Stimulated activated CD4-positive, alpha-beta T cell treated with anti-CD3 and anti-CD28 coated beads, Interleukin-15, amount 100 ng/mL, for 1 hour (primary cell): ENCODE results near the gene TBXAS1.

Experiments
- DNase-seq, 2 donors: peaks; one replicate each; pipeline ENCODE4 v3.0.0-alpha.2; 2020; ENCODE audit warnings: low read depth in 1 of 2, low spot score in 1 of 2

TBXAS1 gene

DNA sequence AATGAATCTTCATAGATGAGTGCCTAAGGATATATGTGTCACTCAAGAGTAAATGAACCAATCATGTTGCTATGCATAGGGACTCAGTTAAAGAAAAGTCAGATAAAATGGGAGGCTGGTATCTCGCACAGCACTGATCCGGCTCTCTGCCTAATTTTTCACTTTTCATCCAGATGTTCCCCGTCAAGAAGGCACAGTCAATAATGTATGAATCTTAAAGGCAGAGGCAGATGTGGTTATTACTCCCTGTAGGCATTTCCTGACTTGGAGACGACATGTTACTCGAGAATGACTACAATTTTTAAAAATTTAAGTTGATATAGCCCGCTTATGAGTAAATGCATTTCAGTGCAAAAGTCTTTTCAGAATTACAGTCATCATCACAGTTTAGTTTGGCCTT, 113.6 kb downstream of the TBXAS1 start:
- DNase-seq = no peak

DNA sequence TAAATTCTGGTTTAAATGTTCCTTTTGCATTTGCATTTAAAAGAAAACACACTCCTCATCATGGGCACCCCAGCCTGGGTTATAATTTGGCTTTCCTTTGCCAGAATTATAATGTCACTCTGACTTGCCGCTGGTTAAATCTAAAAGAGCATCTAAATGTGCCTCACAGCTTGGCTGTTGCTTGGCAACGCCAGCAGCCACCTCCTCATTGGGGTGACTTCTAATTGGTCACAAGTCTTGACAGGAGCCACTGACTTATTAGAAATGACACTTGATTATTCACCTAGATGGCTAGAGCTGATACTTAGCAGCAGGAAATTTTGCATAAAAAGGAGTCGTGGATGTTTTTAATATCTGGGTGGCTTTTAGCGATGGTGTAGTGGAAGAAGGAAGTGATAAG, 114.3 kb downstream of the TBXAS1 start:
- DNase-seq = no peak

DNA sequence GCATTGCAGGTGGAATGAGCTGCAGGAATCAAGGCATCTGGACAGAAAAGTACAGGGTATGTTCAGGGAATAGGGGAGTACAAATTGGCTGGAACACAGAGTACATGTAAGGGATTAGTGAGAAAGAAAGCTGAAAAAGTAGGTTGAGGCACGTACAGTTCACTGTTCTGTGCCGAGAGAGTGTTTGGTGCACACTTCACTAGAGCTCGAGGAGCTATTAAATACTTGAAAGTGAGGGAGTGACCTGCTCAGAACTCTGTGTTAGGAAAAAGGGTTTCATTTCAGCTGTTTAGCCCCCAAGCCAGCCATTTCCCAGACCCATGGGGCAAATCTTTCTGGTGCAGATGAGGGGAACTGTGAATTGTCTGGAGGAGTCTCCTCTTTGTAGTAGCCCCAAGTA, 115.2 kb downstream of the TBXAS1 start:
- no peak for DNase-seq

DNA sequence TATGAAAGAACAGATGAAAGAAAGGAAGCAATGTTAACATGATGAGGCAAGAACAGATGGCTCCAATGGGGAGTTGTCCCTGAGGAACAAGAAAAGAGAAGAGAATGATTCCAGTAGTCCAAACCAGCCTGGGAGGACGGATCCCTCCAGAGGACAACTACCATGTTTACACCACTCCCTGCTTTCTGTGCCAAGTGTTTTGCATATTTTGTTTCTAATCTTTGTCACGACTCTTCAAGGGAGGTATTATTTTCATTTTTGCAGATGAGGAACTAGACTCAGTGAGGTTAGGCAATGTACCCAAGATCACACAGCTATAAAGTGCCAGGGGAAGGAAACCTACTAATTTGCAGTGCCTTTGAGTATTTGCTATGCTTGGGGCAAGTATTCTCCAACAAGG, 117.5 kb downstream of the TBXAS1 start:
- no peak for DNase-seq

DNA sequence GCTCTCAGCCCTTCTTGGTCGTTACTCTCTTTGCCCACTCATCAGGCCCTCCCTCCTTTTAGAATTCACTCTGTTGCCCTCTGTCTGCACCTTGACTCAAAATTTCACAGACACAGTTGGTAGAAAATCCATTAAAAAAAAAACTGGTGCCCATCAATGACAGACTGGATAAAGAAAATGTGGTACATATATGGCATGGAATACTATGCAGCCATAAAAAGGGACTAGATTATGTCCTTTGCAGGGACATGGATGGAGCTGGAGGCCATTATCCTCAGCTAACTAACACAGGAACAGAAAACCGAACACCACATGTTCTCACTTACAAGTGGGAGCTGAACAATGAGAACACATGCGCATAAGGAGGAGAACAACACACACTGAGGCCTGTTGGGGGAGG, 118.0 kb downstream of the TBXAS1 start:
- no peak for DNase-seq

DNA sequence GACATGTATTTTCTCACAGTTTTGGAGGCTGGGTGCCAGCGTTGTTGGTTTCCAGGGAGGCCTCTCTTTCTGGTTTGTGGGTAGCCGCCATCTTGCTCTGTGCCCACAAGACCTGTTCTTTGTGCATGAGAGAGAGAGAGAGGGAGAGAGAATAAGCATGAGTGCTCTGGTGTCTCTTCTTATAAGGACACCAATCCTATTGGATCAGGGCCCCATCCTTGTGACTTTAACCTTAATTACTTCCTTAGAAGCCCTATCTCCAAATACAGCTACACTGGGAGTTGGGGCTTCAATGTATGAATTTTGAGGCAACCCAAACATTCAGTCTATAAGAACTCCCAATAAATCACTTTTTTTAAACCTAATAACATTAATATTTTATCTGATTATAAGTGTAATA, 119.1 kb downstream of the TBXAS1 start:
- DNase-seq = no peak

DNA sequence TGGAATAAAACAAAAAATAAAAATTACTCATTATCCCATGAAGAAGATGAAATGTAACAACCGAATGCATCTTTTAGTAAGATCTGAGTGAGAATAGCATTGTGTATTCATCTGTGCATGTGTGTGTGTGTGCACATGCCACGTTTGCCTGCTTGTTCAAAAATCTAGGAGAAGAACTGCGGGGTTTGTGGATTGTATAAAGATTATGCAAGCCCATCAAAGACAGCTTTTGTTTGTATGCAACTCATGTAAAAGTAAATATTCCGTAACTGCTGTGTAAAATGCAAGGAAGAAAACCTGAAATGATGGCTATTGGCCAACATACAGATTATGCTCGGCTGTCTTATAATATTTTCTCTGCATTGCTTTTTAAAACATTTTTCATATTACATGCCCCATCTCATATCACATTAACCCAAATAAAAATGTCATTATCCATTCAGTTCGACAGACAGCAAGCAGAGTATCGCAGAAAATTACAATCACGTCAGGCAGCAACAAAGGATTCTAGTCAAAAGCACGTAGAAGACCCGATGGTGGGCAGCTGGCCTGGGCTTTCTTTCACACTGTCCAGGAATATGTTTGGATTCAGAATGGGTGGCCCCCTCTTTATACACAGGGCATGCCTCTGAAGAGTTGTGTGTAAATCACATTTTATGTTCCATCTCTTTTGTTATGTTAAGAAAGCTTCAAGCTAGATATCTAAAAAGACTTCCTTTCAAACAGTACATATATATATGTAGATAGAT, 119.7 kb downstream of the TBXAS1 start:
- no peak for DNase-seq

DNA sequence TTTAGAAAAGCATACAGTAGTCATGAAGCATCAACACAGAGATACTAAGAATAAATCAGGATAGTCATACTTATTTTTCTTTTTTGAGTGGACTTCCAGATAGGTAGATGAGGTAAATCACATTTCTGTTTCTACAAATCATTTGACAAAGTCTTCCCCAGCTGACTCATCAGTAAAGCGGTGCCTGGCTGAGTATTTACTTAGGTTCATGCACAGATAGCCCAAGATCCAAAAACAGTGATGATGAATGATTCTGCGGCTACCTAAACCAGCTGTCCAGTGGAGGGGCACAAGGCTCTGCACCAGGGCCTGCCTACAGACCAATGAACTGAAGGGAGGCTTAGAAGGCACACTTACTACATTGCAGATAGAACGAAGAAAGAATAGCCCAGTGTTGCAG, 120.6 kb downstream of the TBXAS1 start:
- DNase-seq = no peak

DNA sequence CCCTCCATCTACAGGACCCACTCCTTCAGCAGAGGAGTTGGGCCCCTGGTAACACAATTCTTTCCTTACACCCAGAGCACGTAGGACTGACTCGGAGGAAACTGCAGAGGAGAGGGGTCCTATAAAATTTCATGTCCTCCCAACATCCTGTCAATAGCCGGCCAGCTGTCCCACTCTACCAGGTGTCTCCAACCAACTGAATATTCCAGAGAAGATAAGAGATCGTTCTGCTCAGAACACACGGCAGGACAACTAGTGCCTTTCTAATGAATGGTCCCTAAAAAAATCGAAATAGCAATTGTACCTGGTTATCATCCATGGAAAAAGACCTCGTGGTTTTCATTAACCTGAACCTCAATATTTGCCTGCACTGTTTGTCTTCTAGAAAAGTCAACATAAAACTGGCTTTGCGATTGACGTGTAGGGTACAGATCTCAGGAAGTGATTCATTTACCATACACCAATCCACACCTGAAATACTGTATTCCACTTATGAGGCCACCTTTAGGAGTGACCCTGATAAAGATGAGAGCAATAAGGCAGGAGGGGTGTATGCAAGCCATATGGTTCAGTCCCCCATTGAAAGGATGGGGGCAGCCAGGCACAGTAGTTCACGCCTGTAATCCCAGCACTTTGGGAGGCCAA, 121.9 kb downstream of the TBXAS1 start:
- no peak for DNase-seq

DNA sequence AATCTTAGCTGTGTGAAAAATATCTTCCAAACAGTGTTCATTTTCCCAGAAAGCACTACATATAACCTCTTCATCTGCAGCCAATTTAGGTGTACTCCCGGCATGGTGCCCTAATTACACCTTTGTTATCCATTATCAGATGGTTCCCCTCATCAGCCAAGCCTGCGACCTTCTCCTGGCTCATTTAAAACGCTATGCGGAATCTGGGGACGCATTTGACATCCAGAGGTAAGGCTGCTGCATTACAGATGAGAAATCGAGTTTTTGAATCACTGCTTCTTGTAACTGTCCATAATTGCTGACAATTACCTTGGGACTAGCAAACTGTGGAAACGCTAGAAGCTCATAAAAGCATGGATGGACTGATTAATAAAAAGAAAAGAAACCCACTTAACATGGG, 124.2 kb downstream of the TBXAS1 start:
- no peak for DNase-seq

DNA sequence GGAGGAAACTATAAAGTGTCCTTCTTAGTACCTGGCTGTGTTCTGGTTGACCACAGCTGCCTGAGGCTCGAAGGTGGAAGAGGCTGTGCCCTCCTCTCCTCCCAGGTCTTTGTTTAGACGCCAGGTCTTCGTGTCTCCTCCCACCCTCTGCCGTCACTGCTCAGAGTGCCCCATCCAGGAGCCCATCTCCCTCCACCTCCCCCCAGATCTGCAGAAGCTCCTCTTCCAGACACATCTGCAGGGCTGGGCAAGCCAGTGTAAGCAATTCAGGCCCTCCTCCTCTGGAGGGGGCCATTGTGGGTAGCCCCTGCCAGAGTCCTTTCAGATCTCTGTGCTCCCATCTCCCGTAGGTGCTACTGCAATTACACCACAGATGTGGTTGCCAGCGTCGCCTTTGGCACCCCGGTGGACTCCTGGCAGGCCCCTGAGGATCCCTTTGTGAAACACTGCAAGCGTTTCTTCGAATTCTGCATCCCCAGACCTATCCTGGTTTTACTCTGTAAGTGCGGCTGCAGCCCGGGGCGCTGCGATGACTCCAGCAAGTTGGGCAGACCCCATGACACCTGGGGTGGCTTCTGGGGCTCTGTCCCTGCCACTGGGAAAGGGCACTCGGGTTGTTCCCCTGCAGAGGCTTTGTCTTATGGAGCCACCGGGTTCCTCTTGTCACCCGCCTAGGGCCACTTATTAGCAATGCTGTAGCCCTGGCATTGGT, 126.2 kb downstream of the TBXAS1 start:
- DNase-seq = no peak

DNA sequence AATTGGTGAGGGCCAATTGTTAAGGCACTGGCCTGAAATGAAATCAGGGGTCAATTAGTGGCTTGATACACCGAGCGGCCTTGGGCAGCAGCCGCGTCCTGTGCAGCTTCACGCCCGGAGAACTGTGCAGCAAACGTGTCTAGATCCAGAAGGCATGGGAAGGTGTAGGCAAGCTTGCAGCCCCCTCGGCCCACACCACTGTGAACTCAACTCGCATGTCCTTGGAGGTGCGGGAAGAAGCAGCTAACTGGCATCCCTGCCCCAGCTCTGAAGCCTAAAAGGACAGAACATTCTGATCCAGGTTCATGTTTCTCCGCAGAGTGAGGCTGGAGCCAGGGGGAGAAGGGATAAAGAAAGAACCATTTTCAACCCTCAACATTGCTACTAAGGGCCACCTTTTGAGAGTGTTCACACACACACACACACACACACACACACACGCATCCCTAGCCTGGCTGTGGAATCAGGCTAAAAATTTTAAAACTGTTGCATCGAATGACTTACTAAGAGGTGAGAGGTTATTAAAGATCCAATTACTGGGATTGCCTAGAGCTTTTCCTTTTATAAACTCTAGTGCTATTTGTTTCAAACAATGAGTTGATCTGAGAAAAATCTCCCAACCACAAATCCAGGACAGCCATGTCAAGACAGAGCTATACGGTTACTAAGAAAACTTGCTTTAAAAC, 129.7 kb downstream of the TBXAS1 start:
- DNase-seq = no peak

DNA sequence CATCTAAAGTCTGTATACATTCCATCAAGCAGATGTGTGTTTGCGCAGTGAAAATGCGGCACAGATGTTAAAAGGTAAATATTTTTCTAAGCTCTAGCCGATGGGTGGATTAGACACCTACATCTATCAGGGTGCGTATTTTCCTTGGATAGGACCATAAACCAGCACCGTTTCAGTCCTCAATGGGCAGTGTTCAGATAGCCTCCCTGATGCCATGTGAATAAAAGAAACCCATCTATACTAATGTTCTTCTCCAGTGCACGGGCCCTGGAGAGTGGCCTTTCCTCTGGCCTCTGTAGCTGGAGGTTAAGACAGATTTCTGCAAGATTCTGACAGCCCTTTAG, 130.2 kb downstream of the TBXAS1 start:
- DNase-seq = no peak

DNA sequence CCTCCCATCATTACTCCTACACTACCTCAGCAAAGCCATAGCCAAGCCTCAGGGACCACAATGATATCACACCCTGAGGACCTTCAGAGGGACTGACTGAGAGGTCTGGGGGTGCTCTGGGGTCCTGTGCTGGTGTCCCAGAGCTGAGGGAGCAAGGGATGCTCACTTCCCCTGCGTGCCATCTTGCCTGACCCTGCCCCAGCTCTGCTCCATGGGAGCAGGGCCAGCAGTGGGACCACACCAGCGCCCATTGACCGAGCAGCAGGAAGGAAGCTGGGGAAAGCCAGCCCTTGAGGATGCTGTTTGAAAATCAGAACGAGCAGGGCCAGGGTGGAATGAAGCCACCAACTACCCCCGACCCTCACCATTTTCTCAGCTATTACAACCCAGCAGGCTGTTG, 130.7 kb downstream of the TBXAS1 start:
- DNase-seq = no peak

DNA sequence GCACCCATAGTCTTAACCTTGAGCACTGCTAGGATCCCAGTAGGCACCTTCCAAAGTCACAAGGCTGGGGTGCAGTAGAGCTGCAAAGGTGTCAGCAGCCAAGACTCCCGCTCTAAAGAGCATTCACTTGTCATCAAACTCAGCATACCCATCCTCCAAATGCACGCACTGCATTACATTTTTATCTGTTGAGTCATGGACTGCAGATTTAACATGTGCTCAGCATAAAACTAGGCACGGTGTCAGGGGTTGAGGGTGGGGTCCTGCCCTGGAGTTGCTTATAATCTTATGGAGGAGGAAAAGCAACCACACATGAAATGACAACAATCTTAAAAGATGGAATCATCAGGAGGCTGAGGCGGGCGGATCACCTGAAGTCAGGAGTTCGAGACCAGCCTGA, 131.1 kb downstream of the TBXAS1 start:
- DNase-seq = no peak

DNA sequence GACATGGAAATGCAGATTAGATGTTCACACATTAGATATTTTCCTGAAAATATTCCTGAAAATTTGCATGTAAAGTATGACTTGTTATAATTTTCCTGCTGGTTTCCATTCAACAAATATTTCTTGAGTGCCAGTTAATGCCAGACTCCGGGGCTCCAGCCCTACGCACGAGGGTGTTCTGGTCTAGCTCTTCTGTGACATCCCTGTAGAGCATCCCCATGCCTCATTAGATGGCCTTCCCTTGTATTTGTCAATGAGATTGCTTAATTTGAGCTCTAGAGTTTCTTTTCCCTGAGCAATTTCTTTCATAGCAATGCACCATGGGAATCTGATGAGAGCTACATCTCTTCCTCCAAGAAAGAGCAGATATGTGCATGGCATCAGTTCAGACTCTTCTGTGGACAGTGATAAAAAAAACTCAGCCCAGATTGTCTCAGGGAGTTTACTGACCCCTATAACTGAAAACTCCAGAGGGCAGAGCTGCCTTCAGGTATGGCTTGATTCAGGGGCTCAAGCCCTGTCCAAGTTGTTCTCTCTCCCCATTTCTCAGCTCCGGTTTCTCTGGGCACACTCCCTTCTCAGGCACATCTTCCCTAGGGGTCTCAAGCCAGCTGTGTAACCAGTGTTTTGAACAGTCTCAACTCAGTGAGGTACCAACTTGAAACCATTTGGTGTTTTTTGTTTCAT, 137.0 kb downstream of the TBXAS1 start:
- DNase-seq = no peak

DNA sequence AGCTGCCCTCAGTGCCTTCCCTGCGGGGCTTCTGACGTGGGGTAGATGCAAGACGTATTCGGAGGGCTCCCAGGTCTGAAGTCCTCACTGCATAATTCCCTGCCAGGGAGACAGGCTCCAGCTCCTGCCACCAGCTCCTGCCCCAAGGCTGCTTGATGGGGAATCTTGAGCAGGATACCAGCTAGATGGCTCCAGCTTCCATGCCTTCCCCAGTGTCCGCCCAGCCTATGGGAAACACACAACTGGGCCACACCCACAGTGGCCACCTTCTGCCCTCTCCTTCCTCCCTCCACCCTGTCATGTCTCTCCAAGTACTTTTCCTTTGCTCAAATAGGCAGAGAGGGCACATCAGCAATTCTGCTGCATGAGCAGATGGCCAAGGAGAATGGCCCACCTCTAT, 137.9 kb downstream of the TBXAS1 start:
- no peak for DNase-seq

DNA sequence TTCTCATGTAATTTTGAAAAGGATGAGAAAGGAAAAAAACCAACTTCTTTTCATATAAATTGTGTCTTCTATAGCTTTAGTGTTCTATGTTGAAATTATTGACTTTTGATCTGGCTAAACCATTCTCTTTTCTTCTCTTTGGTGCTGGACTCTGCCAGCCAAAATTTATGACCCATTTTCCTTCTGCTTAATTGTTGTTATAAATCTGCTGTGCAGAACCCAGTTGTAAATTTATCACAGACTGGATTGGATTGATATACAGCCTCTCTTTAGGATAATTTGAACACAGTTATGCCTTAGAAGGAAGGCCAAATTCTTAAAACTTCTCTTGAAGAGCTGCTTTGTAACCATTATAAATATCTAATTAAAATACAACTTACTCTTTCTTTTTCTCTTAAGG, 139.9 kb downstream of the TBXAS1 start:
- no peak for DNase-seq

DNA sequence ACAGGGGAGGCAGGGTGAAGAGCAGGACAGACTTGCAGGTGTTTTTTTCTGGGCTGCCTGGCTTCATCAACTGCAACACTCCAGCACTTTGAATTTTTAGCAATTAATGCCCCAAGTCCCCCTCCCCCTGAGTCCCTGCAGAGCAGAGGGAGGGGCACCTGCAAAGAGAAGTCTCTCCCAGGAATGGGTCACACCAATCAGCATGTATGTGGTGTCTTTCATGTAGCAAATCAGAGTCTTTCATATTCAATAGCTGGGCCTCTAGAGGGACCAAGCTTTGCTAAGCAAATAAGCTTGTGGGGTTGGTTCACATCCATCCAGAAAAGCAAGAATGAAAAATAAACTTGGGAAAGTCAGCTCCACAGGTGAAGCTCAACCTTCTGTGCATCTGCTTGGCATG, 143.0 kb downstream of the TBXAS1 start:
- no peak for DNase-seq

DNA sequence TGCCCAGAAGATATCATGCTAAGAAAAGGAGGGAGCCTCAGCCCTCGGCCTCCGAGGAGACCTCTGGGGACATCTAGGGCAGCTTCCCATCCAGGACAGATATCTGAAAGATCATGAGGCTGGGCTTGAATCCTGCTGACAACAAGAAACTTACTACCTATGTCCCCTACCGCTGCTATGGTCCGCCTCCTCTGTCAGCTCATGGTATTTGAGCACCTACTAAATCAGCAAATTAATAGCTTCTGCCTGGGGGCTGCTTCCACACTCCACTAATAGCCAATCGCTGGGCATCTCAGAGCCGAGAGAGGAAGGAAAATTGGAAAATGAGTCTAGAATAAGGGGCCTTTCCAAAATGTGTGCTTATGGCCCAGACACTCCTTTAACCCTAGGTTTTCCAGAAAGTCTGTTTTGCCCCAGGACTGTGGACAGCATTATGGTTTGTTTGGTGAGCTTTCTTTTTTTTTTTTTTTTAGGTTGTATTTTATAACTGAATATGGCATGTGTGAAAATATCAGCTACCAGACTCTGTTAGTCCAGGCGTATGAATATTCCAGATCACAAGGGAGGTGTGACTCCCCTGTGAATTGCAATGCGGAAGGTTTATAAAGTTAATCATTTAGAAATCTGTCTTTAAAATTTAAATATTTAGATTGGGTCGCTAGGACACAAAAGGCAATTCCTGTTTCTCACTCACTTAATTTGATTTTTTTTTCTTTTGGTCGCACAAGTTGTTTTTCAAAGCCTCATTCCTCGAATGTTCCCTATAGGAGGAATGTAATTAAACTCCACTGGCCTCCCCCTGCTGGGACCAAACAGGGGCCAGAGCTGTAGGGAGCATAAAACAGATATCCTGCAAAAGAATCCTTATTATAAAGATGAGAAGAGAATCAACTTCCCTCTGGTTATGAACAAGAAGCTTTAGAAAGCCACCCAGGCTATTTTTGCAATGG, 144.3 kb downstream of the TBXAS1 start:
- DNase-seq = no peak
